H1 (cell line): Measurements from ENCODE around the gene ZFR. TPM values are rescaled to one million over a fixed set of nuclear protein-coding genes. Genes with fewer than 3 reads are reported as not detected.

Experiments
- BCL11A ChIP-seq, 2 experiments: IDR thresholded peaks; one replicate each; pipeline ENCODE4 v1.6.1; 2011; ENCODE audit warnings: low read depth in 2 of 2, low read length in 2 of 2, mild to moderate bottlenecking in 2 of 2
- RAD21 ChIP-seq, 2 experiments: IDR thresholded peaks in 1 of 2; conservative IDR thresholded peaks in 1 of 2; 2 replicates each; pipeline ENCODE4 v1.6.1; 2011; ENCODE audit warnings: low read depth in 2 of 2, low read length in 2 of 2, improper control_type of control experiment in 1 of 2, inconsistent platforms in 1 of 2, mild to moderate bottlenecking in 1 of 2, moderate library complexity in 1 of 2
- RFX5 ChIP-seq: IDR thresholded peaks from 2 replicates; pipeline ENCODE4 v1.6.1; 2011; ENCODE audit warnings: low read depth, low read length, improper control_type of control experiment, borderline replicate concordance
- SRF ChIP-seq: IDR thresholded peaks from 2 replicates; pipeline ENCODE4 v1.6.1; 2011; ENCODE audit warnings: mild to moderate bottlenecking, low read depth, low read length, moderate library complexity
- TAF7 ChIP-seq: optimal IDR thresholded peaks from 2 replicates; pipeline ENCODE3; 2011; ENCODE audit warnings: low read depth, mild to moderate bottlenecking, inconsistent platforms, low read length, moderate library complexity, borderline replicate concordance
- polyA plus RNA-seq, 7 experiments: library from polyadenylated mRNA; depleted of rRNA in 3 of 7; stranded (reverse) in 5 of 7; unstranded in 2 of 7; fragments of >200 nt in 5 of 7; fragments of 200-250 nt in 2 of 7; gene quantifications; 1 replicate in 5 of 7; 2 replicates in 1 of 7; 4 replicates in 1 of 7; pipeline versions ENCODE4 v1.2.1 to v1.2.3, GENCODE V29; 2011 to 2013; ENCODE audit warnings: missing spikeins in 2 of 7, mixed read lengths in 2 of 7
- total RNA-seq: library from RNA; stranded (reverse); fragmentation: NEBNext Ultra II Directional; extraction: Animal tissue kit (Norgen Biotek cat#: 25700); gene quantifications from 2 replicates; pipeline ENCODE4 v1.2.1, GENCODE V29; 2021
- TF ChIP-seq, protein P1 (sequence below): IDR thresholded peaks from 2 replicates; pipeline ENCODE4 v1.6.1; 2012; ENCODE audit warnings: inconsistent platforms

The ZFR gene
- total and polyA plus RNA-seq, 2 of the 8 experiments (the other 6 are each of a cell fraction or from before 2014, with no cell fraction given): 68.8 to 92.7 TPM

DNA sequence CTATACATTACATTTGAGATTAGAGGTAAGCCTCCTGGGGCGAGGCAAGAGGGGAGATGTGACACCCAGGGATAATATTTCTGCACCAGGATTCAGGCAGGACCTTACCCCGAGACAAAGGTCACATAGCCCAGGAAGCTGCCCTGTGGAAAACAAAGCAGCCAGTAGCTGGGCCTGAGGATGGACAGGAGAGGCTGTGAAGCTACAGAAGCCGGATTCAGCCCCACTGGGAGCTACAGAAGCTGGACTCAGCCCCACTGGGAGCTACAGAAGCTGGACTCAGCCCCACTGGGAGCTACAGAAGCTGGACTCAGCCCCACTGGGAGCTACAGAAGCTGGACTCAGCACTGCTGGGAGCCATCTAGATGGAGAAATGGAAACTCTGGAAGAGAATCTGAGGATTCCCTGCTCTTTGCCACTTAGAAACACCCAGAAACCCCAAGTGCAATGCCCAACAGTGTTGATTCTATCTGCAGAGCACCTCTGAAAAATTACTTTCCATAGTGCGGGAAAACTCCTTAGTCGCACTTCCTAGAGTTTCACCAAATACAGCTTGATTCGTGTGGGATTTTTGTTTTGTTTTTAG lies 46.5 kb upstream of the ZFR start (continued):
- no peak for TF ChIP-seq BCL11A (IDR thresholded peaks at IDR 0.05; ENCODE audit: low read depth in 2 of 2, low read length in 2 of 2)
- TF ChIP-seq RAD21 (IDR thresholded peaks at IDR 0.05 in 1 of 2, conservative IDR thresholded peaks at IDR 0.05 in 1 of 2; ENCODE audit: low read depth in 2 of 2, low read length in 2 of 2): no peak
- TF ChIP-seq, protein P1, sequence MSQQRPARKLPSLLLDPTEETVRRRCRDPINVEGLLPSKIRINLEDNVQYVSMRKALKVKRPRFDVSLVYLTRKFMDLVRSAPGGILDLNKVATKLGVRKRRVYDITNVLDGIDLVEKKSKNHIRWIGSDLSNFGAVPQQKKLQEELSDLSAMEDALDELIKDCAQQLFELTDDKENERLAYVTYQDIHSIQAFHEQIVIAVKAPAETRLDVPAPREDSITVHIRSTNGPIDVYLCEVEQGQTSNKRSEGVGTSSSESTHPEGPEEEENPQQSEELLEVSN: no peak
- no peak for TF ChIP-seq RFX5
- no peak for TF ChIP-seq TAF7
- TF ChIP-seq SRF: no peak
